Breast epithelium (tissue), 4 donors: ENCODE data around the gene ITGA8. TPM values are rescaled to one million over a fixed set of nuclear protein-coding genes. Genes with fewer than 3 reads are reported as not detected.

Source experiments
- DNase-seq, 2 donors: peaks; one replicate each; pipeline ENCODE4 v3.0.0-alpha.2; 2019; ENCODE audit warnings: low spot score in 2 of 2
- H3K27ac ChIP-seq, 2 donors: fragments of 200-600 bp; sonication (generic) in 1 of 2; one replicate each; pipeline ENCODE4 v1.5.1; 2016 to 2019; ENCODE audit warnings: mild to moderate bottlenecking in 1 of 2
- H3K27me3 ChIP-seq, 2 donors: fragments of 200-600 bp; sonication (generic) in 1 of 2; one replicate each; pipeline versions ENCODE4 v1.5.1 to v1.6.0; 2017 to 2019; ENCODE audit warnings: control low read depth in 1 of 2, mild to moderate bottlenecking in 1 of 2
- H3K36me3 ChIP-seq: fragments of 200-600 bp; one replicate; pipeline ENCODE4 v1.5.1; 2019
- H3K4me1 ChIP-seq, 2 donors: fragments of 200-600 bp; sonication (generic); one replicate each; pipeline ENCODE4 v1.5.1; 2016 to 2019; ENCODE audit warnings: control low read depth in 1 of 2
- H3K4me3 ChIP-seq, 3 donors: fragments of 200-600 bp; sonication (generic); 1 replicate in 2 of 3; 2 replicates in 1 of 3; pipeline ENCODE4 v1.5.1; 2016 to 2019; ENCODE audit warnings: mild to moderate bottlenecking in 3 of 3, moderate library complexity in 2 of 3
- H3K9me3 ChIP-seq, 2 donors: fragments of 200-600 bp; sonication (generic) in 1 of 2; one replicate each; pipeline ENCODE4 v1.5.1; 2016 to 2019; ENCODE audit warnings: control low read depth in 1 of 2
- CTCF ChIP-seq, 3 donors: fragments of 450-650 bp; IDR thresholded peaks; one replicate each; pipeline ENCODE4 v1.5.1; 2016 to 2017; ENCODE audit warnings: antibody characterized with exemption in 3 of 3, mild to moderate bottlenecking in 3 of 3, moderate library complexity in 3 of 3
- POLR2A ChIP-seq: fragments of 450-650 bp; IDR thresholded peaks from one replicate; pipeline ENCODE4 v1.6.1; 2016; ENCODE audit warnings: antibody characterized with exemption, mild to moderate bottlenecking, moderate library complexity
- POLR2AphosphoS5 ChIP-seq, 3 donors: sonication (generic); formaldehyde crosslinking; IDR thresholded peaks; one replicate each; pipeline ENCODE4 v1.6.1; 2017; ENCODE audit warnings: antibody characterized with exemption in 3 of 3
- intact Hi-C: fragments of 100-400 bp; cut with DNase I; formaldehyde crosslinking; loops from one replicate; pipeline ENCODE4 v1.15.1; 2023; ENCODE audit warnings: low total_unique reads
- total RNA-seq, 3 donors: library from RNA; depleted of rRNA; stranded (reverse); fragments of >200 nt; gene quantifications; one replicate each; pipeline ENCODE4 v1.1.0, GENCODE V29; 2016

ITGA8 gene
- total RNA-seq, 3 donors from 2014 or later = 2.0 to 2.9 (median 2.6) TPM

- Histone ChIP-seq H3K27ac (no peak overlapping the region), H3K9me3 (no peaks in the 10 kb centered on the region), H3K36me3 (no peaks in the 10 kb centered on the region), H3K4me1 (no peaks in the 10 kb centered on the region), H3K27me3 (peaks cover 0 to 28% of the 10 kb centered on the region in 2 donors), H3K4me3 (no peak overlapping the region)
- DNase-seq = no peak
- TF ChIP-seq POLR2AphosphoS5 (IDR thresholded peaks at IDR 0.05) (no peak), CTCF (IDR thresholded peaks at IDR 0.05) (peak in 1 of 3 donors; percentile 41)
- intact Hi-C loops = no loop called here
Observed at GRCh38 chr10:15715619-15716227, 4.0 kb downstream of the ITGA8 start.

GRCh38 chr10:15714847-15715246, 4.9 kb downstream of the ITGA8 start:
- Histone ChIP-seq H3K27me3 (peaks cover 0 to 21% of the 10 kb centered on the region in 2 donors), H3K27ac (no peak overlapping the region), H3K36me3 (no peaks in the 10 kb centered on the region), H3K9me3 (no peaks in the 10 kb centered on the region), H3K4me3 (no peak overlapping the region), H3K4me1 (no peaks in the 10 kb centered on the region)
- TF ChIP-seq POLR2AphosphoS5 (IDR thresholded peaks at IDR 0.05) (no peak), POLR2A (no peak), CTCF (IDR thresholded peaks at IDR 0.05) (no peak)
- intact Hi-C loops = no loop called here
- DNase-seq = no peak

GRCh38 chr10:15712883-15713282, 6.8 kb downstream of the ITGA8 start:
- H3K9me3 ChIP-seq = no peaks in the 10 kb centered on the region
- H3K4me3 ChIP-seq = no peak overlapping the region
- intact Hi-C loops = no loop called here
- DNase-seq = no peak
- peaks cover 0 to 2% of the 10 kb centered on the region in 2 donors for H3K27me3 ChIP-seq
- no peaks in the 10 kb centered on the region for H3K4me1 ChIP-seq
- H3K27ac ChIP-seq = no peak overlapping the region
- H3K36me3 ChIP-seq = no peaks in the 10 kb centered on the region
- TF ChIP-seq POLR2AphosphoS5 (IDR thresholded peaks at IDR 0.05) (no peak), CTCF (IDR thresholded peaks at IDR 0.05) (no peak), POLR2A (no peak)

DNA sequence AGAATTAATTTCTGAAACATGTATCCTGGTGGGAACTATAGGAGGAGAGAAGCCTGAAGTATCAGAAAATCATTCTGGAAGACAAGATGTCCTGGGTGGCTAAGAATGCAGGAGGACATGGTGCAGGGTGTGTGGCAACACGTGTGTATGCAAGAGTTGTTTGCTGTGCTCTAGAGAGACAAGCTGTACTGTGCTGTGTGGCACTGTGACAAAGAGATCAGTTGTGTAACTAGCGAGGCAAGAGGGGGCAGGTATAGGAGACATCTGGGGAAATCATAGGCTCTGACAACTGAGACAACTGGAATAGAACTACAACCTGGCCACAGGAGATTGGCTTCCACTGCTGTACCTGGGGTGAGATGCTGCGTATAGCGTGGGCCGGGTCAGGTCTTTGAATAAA, 9.3 kb downstream of the ITGA8 start:
- Histone ChIP-seq H3K36me3 (no peaks in the 10 kb centered on the region), H3K9me3 (no peaks in the 10 kb centered on the region), H3K4me3 (no peak overlapping the region), H3K27ac (no peak overlapping the region), H3K27me3 (no peaks in the 10 kb centered on the region), H3K4me1 (no peaks in the 10 kb centered on the region)
- DNase-seq = no peak
- TF ChIP-seq POLR2AphosphoS5 (IDR thresholded peaks at IDR 0.05) (no peak), POLR2A (no peak)
- intact Hi-C loops = no loop called here

- TF ChIP-seq POLR2A (no peak), POLR2AphosphoS5 (IDR thresholded peaks at IDR 0.05) (no peak), CTCF (IDR thresholded peaks at IDR 0.05) (no peak)
- Histone ChIP-seq H3K36me3 (no peaks in the 10 kb centered on the region), H3K27me3 (no peaks in the 10 kb centered on the region), H3K4me3 (no peak overlapping the region), H3K27ac (no peak overlapping the region), H3K9me3 (no peaks in the 10 kb centered on the region), H3K4me1 (no peaks in the 10 kb centered on the region)
- intact Hi-C loops = no loop called here
- no peak for DNase-seq
Observed at GRCh38 chr10:15705298-15705697, 14.4 kb downstream of the ITGA8 start.

GRCh38 chr10:15704581-15704968, 15.1 kb downstream of the ITGA8 start:
- Histone ChIP-seq H3K27me3 (no peaks in the 10 kb centered on the region), H3K9me3 (no peaks in the 10 kb centered on the region), H3K4me3 (no peak overlapping the region), H3K4me1 (no peaks in the 10 kb centered on the region), H3K36me3 (no peaks in the 10 kb centered on the region), H3K27ac (no peak overlapping the region)
- no peak for DNase-seq
- TF ChIP-seq CTCF (IDR thresholded peaks at IDR 0.05) = no peak
- TF ChIP-seq POLR2AphosphoS5 (IDR thresholded peaks at IDR 0.05) = no peak
- no peak for TF ChIP-seq POLR2A
- intact Hi-C loops = no loop called here
